DLD1 (cell line): ENCODE results near the gene NUP153.

Experiments used
- in situ Hi-C: cut with HindIII; loops from 2 replicates; pipeline ENCODE4 v1.10.0; 2017; ENCODE audit warnings: low sequenced_read_pairs

Gene NUP153

GRCh38 chr6:17621003-17621402 is 85.7 kb downstream of the NUP153 start:
- in situ Hi-C loops, result no loop called here

- in situ Hi-C loops, result no loop called here
These were observed 90.9 kb downstream of the NUP153 start for GRCh38 chr6:17615794-17616193.

- in situ Hi-C loops, result no loop called here
These were observed 94.7 kb downstream of the NUP153 start for GRCh38 chr6:17612048-17612447.

DNA sequence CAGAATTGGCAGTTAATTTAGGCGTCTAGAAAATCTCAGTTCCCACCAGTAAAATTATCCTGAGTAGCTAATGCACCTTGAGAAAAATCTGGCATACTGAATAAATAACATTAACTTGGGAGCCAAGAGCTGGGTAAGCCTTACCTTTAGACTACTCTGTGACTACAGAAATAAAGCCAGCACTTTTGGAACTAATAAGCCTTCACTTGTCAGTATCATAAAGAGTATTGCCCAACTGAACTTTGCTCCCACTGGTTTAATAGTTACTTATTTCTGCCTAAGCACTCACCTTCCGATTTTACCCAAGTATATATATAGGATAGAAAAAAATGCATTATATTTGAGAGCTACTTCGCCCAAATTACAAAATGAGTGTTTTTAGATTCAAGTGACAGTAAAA is 95.9 kb downstream of the NUP153 start:
- in situ Hi-C loops, result no loop called here

DNA sequence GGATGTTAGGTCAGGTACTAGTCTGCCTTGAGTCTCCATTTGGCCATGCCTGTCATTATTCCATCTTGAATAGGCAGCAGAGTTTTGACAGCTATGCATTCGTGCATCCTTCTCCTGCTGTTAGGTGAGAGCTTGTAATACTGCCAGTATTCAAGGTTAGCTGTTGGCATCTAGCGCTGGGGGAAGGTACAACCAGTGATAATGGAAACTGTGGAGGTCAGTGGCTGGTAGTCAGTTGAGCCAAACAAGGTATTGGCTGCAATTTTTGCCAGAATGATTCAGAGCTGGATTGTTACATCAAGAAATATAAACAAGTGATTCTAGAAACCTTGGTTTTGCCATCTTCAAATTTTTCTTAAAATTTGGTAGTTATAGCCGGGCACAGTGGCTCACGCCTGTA is 100.1 kb downstream of the NUP153 start:
- in situ Hi-C loops, result no loop called here

DNA sequence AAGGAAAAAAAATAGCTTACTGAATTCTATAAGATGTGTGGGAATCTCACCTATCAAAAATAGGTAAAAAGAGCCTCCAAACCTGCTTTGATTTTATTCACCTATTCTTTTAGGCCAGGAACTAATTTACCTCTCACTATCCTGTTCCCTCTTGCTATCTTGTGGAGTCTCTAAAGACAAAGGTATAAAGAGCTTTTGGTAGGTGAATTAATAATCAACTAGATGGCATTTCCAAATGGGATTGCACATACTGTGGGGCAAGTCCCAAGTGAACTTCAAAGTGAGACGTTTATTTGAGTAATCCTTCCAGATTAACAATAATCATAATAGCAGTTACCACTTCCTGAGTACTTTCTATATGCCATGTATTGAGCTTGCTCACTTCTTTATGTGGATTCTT is 103.8 kb downstream of the NUP153 start:
- in situ Hi-C loops, result no loop called here

DNA sequence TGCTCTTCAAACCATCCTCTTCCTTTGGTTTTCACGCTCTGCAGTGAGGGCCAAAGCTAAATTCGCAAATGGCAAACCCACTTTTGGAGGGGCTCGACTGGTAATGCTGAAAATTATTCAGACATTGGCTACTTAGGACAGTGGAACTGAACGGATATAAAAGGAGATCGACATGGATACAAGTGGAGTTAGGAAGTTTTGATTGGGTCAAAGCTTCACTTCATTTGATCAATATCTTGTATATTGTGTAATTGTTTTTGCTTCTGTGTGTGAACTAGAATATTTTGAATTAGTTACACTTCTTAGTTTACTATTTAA is 105.4 kb downstream of the NUP153 start:
- in situ Hi-C loops, result no loop called here

GRCh38 chr6:17600527-17601385 is 106.0 kb downstream of the NUP153 start:
- in situ Hi-C loops, result no loop called here

GRCh38 chr6:17599877-17600526 is 106.7 kb downstream of the NUP153 start, which contains the start of gene FAM8A1:
Gene FAM8A1, plus strand, starts transcription at chr6:17600302. Its CDS starts 108 bp downstream, at chr6:17600410.
- in situ Hi-C loops, result loop anchor here (25.0 kb wide), 1 partner anchor 438 kb away; no protein-coding TSS in a partner anchor

DNA sequence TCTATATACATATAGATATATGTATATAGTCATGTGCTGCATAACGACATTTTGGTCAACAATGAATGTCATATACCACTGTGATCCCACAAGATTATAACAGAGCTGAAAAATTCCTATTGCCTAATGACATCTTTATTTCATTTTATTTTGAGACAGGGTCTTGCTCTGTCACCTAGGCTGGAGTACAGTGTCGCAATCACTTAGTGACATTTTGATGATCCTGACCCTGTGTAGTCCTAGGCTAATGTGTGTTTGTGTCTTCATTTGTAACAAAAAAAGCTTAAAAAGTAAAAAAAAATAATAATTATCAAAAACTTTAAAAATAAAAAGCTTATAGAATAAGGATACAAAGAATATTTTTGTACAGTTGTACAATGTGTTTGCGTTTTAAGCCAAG is 110.6 kb downstream of the NUP153 start:
- in situ Hi-C loops, result loop anchor here (25.0 kb wide), 1 partner anchor 434 kb away; no protein-coding TSS in a partner anchor

- in situ Hi-C loops, result loop anchor here (25.0 kb wide), 1 partner anchor 431 kb away; no protein-coding TSS in a partner anchor
These were observed 113.5 kb downstream of the NUP153 start for GRCh38 chr6:17593246-17593645.

DNA sequence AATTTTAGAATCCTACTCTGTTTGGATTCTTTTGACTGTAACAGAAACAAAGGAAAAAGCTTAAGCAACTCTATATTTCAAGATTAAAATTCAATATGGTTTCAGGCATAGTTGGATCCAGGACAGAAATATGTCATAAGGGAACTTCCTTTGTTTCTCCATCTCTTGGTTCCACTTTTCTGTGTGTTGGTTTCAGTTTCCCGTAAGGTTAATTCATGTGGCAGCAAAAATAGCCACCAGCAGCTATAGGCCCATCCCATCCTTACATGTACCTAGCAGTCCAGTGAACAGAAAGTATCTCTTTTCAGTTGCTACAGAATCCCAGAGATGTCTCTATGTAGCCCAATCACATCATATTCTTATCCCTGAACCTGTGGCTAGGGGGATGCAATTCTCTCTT is 115.4 kb downstream of the NUP153 start:
- in situ Hi-C loops, result loop anchor here (25.0 kb wide), 1 partner anchor 429 kb away; no protein-coding TSS in a partner anchor

DNA sequence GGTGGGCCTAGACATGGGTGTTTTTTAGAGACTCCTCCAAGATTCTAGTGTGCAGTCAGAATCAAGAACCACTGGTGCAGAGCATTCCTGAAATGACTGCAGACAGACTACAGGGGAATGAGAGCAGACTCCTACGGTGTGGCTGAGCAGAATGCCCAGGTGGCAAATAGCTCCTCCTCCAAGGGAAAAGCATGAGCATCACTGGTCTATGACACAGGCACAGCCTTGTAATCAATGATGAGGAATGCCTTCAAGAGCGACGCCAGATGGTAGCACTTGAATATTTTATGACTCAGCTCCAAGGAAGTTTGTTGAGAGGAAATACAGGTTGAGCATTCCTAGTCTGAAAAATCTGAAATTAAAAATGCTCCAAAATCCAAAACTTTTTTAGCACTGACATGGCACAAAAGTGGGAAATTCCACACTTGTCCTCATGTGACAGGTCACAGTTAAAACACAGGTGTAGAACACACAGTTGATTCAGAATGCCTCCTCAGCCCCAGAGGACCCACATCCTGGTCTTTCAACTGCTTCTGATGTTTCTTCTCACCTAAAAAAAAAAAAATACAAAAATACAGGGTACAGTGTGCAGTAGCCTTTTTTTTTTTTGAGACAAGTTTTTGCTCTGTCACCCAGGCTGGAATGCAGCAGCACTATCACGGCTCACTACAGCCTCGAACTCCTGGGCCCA is 117.2 kb downstream of the NUP153 start:
- in situ Hi-C loops, result loop anchor here (25.0 kb wide), 1 partner anchor 427 kb away; no protein-coding TSS in a partner anchor

GRCh38 chr6:17588011-17588410 is 118.7 kb downstream of the NUP153 start:
- in situ Hi-C loops, result loop anchor here (25.0 kb wide), 1 partner anchor 426 kb away; no protein-coding TSS in a partner anchor

GRCh38 chr6:17586623-17587022 is 120.1 kb downstream of the NUP153 start:
- in situ Hi-C loops, result loop anchor here (25.0 kb wide), 1 partner anchor 424 kb away; no protein-coding TSS in a partner anchor

GRCh38 chr6:17585766-17586490 is 120.8 kb downstream of the NUP153 start:
- in situ Hi-C loops, result loop anchor here (25.0 kb wide), 1 partner anchor 424 kb away; no protein-coding TSS in a partner anchor

DNA sequence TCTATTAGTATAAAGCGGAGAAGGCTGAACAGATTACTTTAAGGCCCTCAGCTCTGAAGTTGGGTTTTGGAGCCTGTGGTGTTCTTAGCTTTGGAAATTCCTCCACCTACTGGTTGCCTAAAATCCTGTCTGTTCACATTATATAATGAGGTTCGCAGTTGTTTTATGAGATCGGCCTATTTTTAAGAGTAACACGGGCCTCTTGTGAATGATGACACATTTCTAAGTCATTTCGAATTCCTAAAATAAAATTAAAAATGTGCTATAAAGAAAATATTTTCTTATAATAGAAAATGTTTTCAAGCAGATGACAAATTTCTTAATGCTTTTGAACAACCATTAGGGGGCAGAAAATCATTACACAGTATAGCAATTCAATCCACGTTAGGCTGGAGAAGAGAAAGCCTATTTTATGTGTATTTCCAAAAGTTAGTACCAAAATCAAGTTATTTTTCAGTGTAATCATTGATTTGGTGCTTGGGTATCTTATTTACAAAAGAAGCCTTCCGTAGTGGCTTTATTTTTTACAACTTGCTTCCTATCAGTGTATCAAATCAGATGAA is 122.4 kb downstream of the NUP153 start:
- in situ Hi-C loops, result loop anchor here (25.0 kb wide), 1 partner anchor 422 kb away; no protein-coding TSS in a partner anchor

DNA sequence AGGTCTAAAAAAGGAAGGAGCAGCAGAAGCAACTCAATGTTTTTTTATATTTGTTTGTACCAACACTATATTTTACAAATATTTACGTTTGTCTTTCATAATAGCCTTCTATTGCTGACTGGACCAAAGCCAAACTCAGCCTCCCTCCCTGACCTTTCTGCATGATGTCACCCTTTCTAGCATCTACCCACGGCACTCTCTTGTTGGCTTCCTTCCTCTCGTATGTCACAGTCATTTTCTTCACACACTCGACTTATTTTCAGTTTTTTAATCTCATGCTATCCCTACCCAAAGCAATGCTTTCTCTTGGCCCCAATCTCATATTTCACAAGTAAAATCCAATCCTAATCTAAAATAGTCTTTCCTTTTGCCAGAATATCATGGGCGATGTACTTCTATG is 122.9 kb downstream of the NUP153 start:
- in situ Hi-C loops, result loop anchor here (25.0 kb wide), 1 partner anchor 422 kb away; no protein-coding TSS in a partner anchor

DNA sequence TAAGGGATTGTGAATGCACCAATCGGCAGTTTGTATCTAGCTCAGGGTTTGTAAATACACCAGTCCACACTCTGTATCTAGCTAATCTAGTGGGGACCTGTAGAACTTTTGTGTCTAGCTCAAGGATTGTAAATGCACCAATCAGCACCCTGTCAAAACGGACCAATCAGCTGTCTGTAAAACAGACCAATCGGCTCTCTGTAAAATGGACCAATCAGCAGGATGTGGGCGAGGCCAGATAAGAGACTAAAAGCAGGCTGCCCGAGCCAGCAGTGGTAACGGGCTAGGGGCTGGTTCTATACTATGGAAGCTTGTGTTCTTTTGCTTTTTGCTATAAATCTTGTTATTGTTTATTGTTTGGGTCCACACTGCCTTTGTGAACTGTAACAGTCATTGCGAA is 125.4 kb downstream of the NUP153 start:
- in situ Hi-C loops, result loop anchor here (25.0 kb wide), 1 partner anchor 419 kb away; no protein-coding TSS in a partner anchor

DNA sequence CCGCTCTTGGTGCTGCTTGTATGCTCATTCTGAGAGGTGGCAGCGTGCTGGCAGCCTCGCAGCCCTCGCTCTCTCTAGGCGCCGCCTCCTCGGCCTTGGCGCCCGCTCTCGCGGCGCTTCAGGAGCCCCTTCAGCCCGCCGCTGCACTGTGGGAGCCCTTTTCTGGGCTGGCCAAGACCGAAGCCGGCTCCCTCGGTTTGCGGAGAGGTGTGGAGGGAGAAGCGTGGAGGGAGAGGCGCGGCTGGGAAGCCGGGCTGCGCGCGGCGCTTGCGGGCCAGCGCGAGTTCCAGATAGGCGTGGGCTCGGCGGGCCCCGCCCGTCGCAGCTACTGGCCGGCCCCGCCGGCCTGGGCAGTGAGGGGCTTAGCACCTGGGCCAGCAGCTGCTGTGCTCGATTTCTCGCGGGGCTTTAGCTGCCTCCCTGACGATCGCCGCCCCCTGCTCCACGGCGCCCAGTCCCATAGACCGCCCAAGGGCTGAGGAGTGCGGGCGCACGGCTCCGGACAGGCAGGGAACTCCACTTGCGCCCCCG is 126.1 kb downstream of the NUP153 start:
- in situ Hi-C loops, result loop anchor here (25.0 kb wide), 1 partner anchor 418 kb away; no protein-coding TSS in a partner anchor
